Neural progenitor cell (in vitro differentiated cells): ENCODE data around the gene GPRC5A.

ENCODE experiments used
- EZH2 ChIP-seq: fragments of 200-600 bp; sonication (generic); IDR thresholded peaks from 2 replicates; pipeline ENCODE4 v1.6.1; 2017; ENCODE audit warnings: antibody characterized with exemption, mild to moderate bottlenecking, moderate library complexity
- EZH2phosphoT487 ChIP-seq: fragments of 200-600 bp; sonication (generic); IDR thresholded peaks from 2 replicates; pipeline ENCODE4 v1.6.1; 2017; ENCODE audit warnings: antibody characterized with exemption
- TF ChIP-seq, protein P1 (sequence below): fragments of 200-600 bp; sonication (generic); IDR thresholded peaks from 2 replicates; pipeline ENCODE4 v1.5.1; 2017; ENCODE audit warnings: antibody characterized with exemption, mild to moderate bottlenecking

DNA sequence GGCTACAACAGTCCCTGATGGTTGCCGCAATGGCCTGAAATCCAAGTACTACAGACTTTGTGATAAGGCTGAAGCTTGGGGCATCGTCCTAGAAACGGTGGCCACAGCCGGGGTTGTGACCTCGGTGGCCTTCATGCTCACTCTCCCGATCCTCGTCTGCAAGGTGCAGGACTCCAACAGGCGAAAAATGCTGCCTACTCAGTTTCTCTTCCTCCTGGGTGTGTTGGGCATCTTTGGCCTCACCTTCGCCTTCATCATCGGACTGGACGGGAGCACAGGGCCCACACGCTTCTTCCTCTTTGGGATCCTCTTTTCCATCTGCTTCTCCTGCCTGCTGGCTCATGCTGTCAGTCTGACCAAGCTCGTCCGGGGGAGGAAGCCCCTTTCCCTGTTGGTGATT is 16.9 kb downstream of the GPRC5A start:
- no peak for TF ChIP-seq EZH2
- TF ChIP-seq, protein P1, sequence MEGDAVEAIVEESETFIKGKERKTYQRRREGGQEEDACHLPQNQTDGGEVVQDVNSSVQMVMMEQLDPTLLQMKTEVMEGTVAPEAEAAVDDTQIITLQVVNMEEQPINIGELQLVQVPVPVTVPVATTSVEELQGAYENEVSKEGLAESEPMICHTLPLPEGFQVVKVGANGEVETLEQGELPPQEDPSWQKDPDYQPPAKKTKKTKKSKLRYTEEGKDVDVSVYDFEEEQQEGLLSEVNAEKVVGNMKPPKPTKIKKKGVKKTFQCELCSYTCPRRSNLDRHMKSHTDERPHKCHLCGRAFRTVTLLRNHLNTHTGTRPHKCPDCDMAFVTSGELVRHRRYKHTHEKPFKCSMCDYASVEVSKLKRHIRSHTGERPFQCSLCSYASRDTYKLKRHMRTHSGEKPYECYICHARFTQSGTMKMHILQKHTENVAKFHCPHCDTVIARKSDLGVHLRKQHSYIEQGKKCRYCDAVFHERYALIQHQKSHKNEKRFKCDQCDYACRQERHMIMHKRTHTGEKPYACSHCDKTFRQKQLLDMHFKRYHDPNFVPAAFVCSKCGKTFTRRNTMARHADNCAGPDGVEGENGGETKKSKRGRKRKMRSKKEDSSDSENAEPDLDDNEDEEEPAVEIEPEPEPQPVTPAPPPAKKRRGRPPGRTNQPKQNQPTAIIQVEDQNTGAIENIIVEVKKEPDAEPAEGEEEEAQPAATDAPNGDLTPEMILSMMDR: no peak
- TF ChIP-seq EZH2phosphoT487: no peak
